ENCODE results near the gene SLC8A3.

The SLC8A3 gene

GRCh38 chr14:70002589-70003346 is 186.0 kb downstream of the SLC8A3 start:
- no peak overlapping the region for H3K4me3 ChIP-seq (ENCODE audit: low read depth, low read length)

GRCh38 chr14:70000601-70001000 is 188.2 kb downstream of the SLC8A3 start:
- H3K4me3 ChIP-seq (ENCODE audit: low read depth, low read length): no peak overlapping the region

DNA sequence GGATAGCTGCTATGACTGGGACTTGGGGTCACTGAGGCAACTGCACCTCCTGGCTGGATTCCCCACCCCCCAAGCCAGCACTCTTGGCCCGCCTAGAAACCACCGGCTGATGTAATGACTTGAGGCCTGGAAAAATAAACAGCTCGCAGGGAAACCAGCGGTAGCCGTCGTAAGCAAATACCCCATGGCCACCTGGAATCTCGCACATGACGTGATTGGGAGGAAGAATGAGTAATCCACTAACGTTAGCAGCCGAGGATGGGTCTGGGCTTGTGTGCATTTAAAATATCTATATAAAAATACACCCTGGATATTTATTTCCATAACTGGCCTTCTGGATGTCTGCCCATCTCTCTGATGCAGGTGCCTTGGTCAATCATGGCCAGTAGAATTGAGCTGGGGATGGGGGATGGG is 189.5 kb downstream of the SLC8A3 start:
- no peak overlapping the region for H3K4me3 ChIP-seq (ENCODE audit: low read depth, low read length)

- no peak overlapping the region for H3K4me3 ChIP-seq (ENCODE audit: low read depth, low read length)
Measured at GRCh38 chr14:69997849-69998248, 190.9 kb downstream of the SLC8A3 start.

DNA sequence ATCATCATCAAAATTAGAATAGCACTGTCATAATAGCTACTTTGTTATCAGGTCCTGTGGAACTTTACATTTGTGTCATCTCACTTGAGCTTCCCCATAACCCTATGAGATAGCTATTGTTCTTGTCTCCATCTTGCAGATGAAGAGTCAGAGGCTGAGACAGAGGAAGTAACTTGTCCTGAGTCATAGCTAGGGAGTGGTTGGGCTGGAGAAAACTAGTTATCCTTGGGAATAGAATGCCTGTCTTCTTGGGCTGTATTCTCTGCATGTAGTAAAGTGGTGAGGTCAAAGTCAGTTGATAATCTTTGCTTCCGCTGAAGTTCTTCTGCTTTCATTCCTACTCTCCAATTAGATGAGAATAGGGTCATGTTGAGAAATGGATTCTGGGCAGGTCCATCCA is 192.5 kb downstream of the SLC8A3 start:
- H3K4me3 ChIP-seq (ENCODE audit: low read depth, low read length): no peak overlapping the region
